PC-9 (cell line): ENCODE data around the gene POT1. TPM values are rescaled to one million over a fixed set of nuclear protein-coding genes. Genes with fewer than 3 reads are reported as not detected.

Experiments
- BruUV-seq: library from RNA; stranded (reverse); fragments of 400-500 nt; replicated peaks from 2 replicates; lab custom pipeline; 2021; lab: Mats Ljungman, UMichigan
- CTCF ChIA-PET: fragments of 300-600 bp; sonication (Branson Sonifier 250); formaldehyde crosslinking; loops from one replicate; lab custom pipeline; 2022; ENCODE audit warnings: antibody characterized with exemption; lab: Charles Lee
- POLR2A ChIA-PET: fragments of 300-600 bp; sonication (Branson Sonifier 250); formaldehyde crosslinking; loops from one replicate; lab custom pipeline; 2022; ENCODE audit warnings: antibody characterized with exemption; ENCODE audit not compliant: unreplicated experiment; lab: Charles Lee
- DNase-seq, 2 experiments: peaks; one replicate each; pipeline versions ENCODE4 v3.0.0 to v3.0.0-alpha.2; 2015 to 2022; ENCODE audit warnings: mixed read lengths in 1 of 2
- H2AFZ ChIP-seq: fragments of 200-600 bp; sonication (generic); 2 replicates; pipeline ENCODE4 v1.8.1; 2017; ENCODE audit warnings: antibody characterized with exemption
- H3F3A ChIP-seq: fragments of 200-600 bp; sonication (generic); 2 replicates; pipeline ENCODE4 v1.8.1; 2017; ENCODE audit warnings: antibody characterized with exemption, mild to moderate bottlenecking, low read depth; ENCODE audit not compliant: insufficient read depth
- H3K27ac ChIP-seq: fragments of 200-600 bp; sonication (generic); 2 replicates; pipeline ENCODE4 v1.6.1; 2016; ENCODE audit warnings: mixed run types
- H3K27me3 ChIP-seq: fragments of 200-600 bp; sonication (generic); 2 replicates; pipeline ENCODE4 v1.6.1; 2016; ENCODE audit warnings: low read depth, mixed run types; ENCODE audit not compliant: insufficient read depth
- H3K36me3 ChIP-seq: fragments of 200-600 bp; sonication (generic); 2 replicates; pipeline ENCODE4 v1.6.1; 2016; ENCODE audit warnings: low read depth, mixed run types
- H3K4me1 ChIP-seq: fragments of 200-600 bp; sonication (generic); replicated peaks from 2 replicates; pipeline ENCODE4 v1.6.1; 2016; ENCODE audit warnings: mixed run types; ENCODE audit not compliant: insufficient read depth
- H3K4me2 ChIP-seq: fragments of 200-600 bp; sonication (generic); 2 replicates; pipeline ENCODE4 v1.6.1; 2017; ENCODE audit warnings: mixed run types
- H3K4me3 ChIP-seq: fragments of 200-600 bp; sonication (generic); 2 replicates; pipeline ENCODE4 v1.6.1; 2016; ENCODE audit warnings: mixed run types
- H3K79me2 ChIP-seq: fragments of 200-600 bp; sonication (generic); 2 replicates; pipeline ENCODE4 v1.6.1; 2017; ENCODE audit warnings: low read depth, mixed run types
- H3K9me2 ChIP-seq: fragments of 200-600 bp; sonication (generic); 2 replicates; pipeline ENCODE4 v1.8.1; 2017; ENCODE audit warnings: mild to moderate bottlenecking; ENCODE audit not compliant: insufficient read depth
- H3K9me3 ChIP-seq: fragments of 200-600 bp; sonication (generic); 2 replicates; pipeline ENCODE4 v1.8.1; 2016; ENCODE audit warnings: low read depth; ENCODE audit not compliant: insufficient read depth
- H4K20me1 ChIP-seq: fragments of 200-600 bp; sonication (generic); 2 replicates; pipeline ENCODE4 v1.8.1; 2017; ENCODE audit not compliant: insufficient read depth
- EZH2 ChIP-seq: fragments of 200-600 bp; sonication (generic); IDR thresholded peaks from 2 replicates; pipeline ENCODE4 v1.8.0; 2017; ENCODE audit warnings: antibody characterized with exemption, low read depth
- intact Hi-C: fragments of 100-400 bp; cut with micrococcal nuclease; formaldehyde crosslinking; loops from one replicate; pipeline ENCODE4 v1.10.0; 2022; ENCODE audit not compliant: unreplicated experiment
- total RNA-seq: library from RNA; stranded (reverse); gene quantifications from 2 replicates; pipeline ENCODE4 v1.2.3, GENCODE V29; 2021
- TF ChIP-seq, protein P1 (sequence below): fragments of 200-600 bp; sonication (generic); conservative IDR thresholded peaks from 2 replicates; pipeline ENCODE4 v1.6.1; 2017; ENCODE audit warnings: mixed run types, antibody characterized with exemption, mild to moderate bottlenecking, moderate library complexity

Gene POT1
- total RNA-seq, 1 experiment from 2014 or later, result 46.9 TPM

GRCh38 chr7:124811341-124811740, 118.3 kb downstream of the POT1 start:
- no peaks in the 10 kb centered on the region for H3K4me1 ChIP-seq
- no peak for TF ChIP-seq EZH2
- TF ChIP-seq, protein P1, sequence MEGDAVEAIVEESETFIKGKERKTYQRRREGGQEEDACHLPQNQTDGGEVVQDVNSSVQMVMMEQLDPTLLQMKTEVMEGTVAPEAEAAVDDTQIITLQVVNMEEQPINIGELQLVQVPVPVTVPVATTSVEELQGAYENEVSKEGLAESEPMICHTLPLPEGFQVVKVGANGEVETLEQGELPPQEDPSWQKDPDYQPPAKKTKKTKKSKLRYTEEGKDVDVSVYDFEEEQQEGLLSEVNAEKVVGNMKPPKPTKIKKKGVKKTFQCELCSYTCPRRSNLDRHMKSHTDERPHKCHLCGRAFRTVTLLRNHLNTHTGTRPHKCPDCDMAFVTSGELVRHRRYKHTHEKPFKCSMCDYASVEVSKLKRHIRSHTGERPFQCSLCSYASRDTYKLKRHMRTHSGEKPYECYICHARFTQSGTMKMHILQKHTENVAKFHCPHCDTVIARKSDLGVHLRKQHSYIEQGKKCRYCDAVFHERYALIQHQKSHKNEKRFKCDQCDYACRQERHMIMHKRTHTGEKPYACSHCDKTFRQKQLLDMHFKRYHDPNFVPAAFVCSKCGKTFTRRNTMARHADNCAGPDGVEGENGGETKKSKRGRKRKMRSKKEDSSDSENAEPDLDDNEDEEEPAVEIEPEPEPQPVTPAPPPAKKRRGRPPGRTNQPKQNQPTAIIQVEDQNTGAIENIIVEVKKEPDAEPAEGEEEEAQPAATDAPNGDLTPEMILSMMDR, result no peak
- H4K20me1 ChIP-seq, result no peaks in the 10 kb centered on the region; the same call in 1 of the 2 replicates
- H3K27me3 ChIP-seq, result no peaks in the 10 kb centered on the region
- no peak overlapping the region for H3K4me3 ChIP-seq
- H3K9me3 ChIP-seq, result no peaks in the 10 kb centered on the region
- ChIA-PET POLR2A (no interaction called here), CTCF (no interaction called here)
- H3K27ac ChIP-seq, result no peak overlapping the region
- H3K79me2 ChIP-seq, result no peaks in the 10 kb centered on the region
- no peak overlapping the region for H2AFZ ChIP-seq
- H3F3A ChIP-seq, result no peaks in the 10 kb centered on the region
- H3K36me3 ChIP-seq, result no peaks in the 10 kb centered on the region
- H3K9me2 ChIP-seq, result no peaks in the 10 kb centered on the region
- DNase-seq, result no peak
- H3K4me2 ChIP-seq, result no peak overlapping the region
- intact Hi-C loops, result no loop called here
- no TSS peak for BruUV-seq

GRCh38 chr7:124810605-124811004, 119.0 kb downstream of the POT1 start:
- CTCF ChIA-PET, result no interaction called here
- intact Hi-C loops, result no loop called here
- Histone ChIP-seq H3K4me1 (no peaks in the 10 kb centered on the region), H3K36me3 (no peaks in the 10 kb centered on the region), H3K9me3 (no peaks in the 10 kb centered on the region), H3K4me2 (no peak overlapping the region), H3K9me2 (no peaks in the 10 kb centered on the region), H2AFZ (no peak overlapping the region), H3K27ac (no peak overlapping the region), H3F3A (no peaks in the 10 kb centered on the region), H4K20me1 (no peaks in the 10 kb centered on the region; the same call in 1 of the 2 replicates), H3K27me3 (no peaks in the 10 kb centered on the region), H3K79me2 (no peaks in the 10 kb centered on the region), H3K4me3 (no peak overlapping the region)
- TF ChIP-seq EZH2, result no peak
- TF ChIP-seq, protein P1, result no peak
- BruUV-seq, result no TSS peak
- POLR2A ChIA-PET, result no interaction called here
- DNase-seq, result no peak

- no peaks in the 10 kb centered on the region; the same call in 1 of the 2 replicates for H4K20me1 ChIP-seq
- no peak for TF ChIP-seq EZH2
- TF ChIP-seq, protein P1, result no peak
These were observed 121.4 kb downstream of the POT1 start for GRCh38 chr7:124808206-124808605.

More at GRCh38 chr7:124808206-124808605, 121.4 kb downstream of the POT1 start:
- Histone ChIP-seq H3K79me2 (no peaks in the 10 kb centered on the region), H3K4me1 (no peaks in the 10 kb centered on the region), H3F3A (no peaks in the 10 kb centered on the region), H3K4me2 (no peak overlapping the region), H2AFZ (no peak overlapping the region; the same call in 1 of the 2 replicates), H3K27ac (no peak overlapping the region), H3K4me3 (no peak overlapping the region), H3K27me3 (no peaks in the 10 kb centered on the region), H3K36me3 (no peaks in the 10 kb centered on the region), H3K9me3 (no peaks in the 10 kb centered on the region), H3K9me2 (no peaks in the 10 kb centered on the region)
- BruUV-seq, result no TSS peak
- ChIA-PET CTCF (no interaction called here), POLR2A (no interaction called here)
- intact Hi-C loops, result no loop called here
- DNase-seq, result no peak
